T-helper 2 cell treated with Interferon-gamma antibody and Interleukin-4, amounts not matched to agents 5 μg/mL and 100 μg/mL, for 36 hours (primary cell): ENCODE measurements around the gene HOXA5.

Source experiments
- DNase-seq: peaks from one replicate; pipeline ENCODE4 v3.0.0; 2021; ENCODE audit warnings: low spot score
- H3K27ac Mint-ChIP-seq: one replicate; pipeline ENCODE4 v1.8.0; 2021; ENCODE audit warnings: mild to moderate bottlenecking, mixed read lengths
- H3K27me3 Mint-ChIP-seq: one replicate; pipeline ENCODE4 v1.8.0; 2021; ENCODE audit warnings: low read depth, mixed read lengths
- H3K36me3 Mint-ChIP-seq: one replicate; pipeline ENCODE4 v1.8.0; 2021; ENCODE audit warnings: low read depth, mixed read lengths
- H3K4me1 Mint-ChIP-seq: one replicate; pipeline ENCODE4 v1.8.0; 2021; ENCODE audit warnings: low read depth, mixed read lengths
- H3K4me3 Mint-ChIP-seq: one replicate; pipeline ENCODE4 v1.8.0; 2022; ENCODE audit warnings: mild to moderate bottlenecking, moderate library complexity, mixed read lengths
- H3K9me3 Mint-ChIP-seq: one replicate; pipeline ENCODE4 v1.8.0; 2021; ENCODE audit warnings: mixed read lengths

The HOXA5 gene

GRCh38 chr7:27153526-27153925, 10.0 kb upstream of the HOXA5 start:
- H3K4me3 Mint-ChIP-seq: no peak overlapping the region
- H3K27ac Mint-ChIP-seq: no peak overlapping the region
- peaks cover 3% of the 10 kb centered on the region for H3K36me3 Mint-ChIP-seq
- peaks cover 23% of the 10 kb centered on the region for H3K4me1 Mint-ChIP-seq
- H3K9me3 Mint-ChIP-seq: no peaks in the 10 kb centered on the region
- peaks cover 92% of the 10 kb centered on the region for H3K27me3 Mint-ChIP-seq
- DNase-seq: no peak

- Mint-ChIP-seq H3K36me3 (peaks cover 3% of the 10 kb centered on the region), H3K4me1 (peaks cover 22% of the 10 kb centered on the region), H3K27me3 (peaks cover 92% of the 10 kb centered on the region), H3K4me3 (no peak overlapping the region), H3K9me3 (no peaks in the 10 kb centered on the region), H3K27ac (peak overlapping the region; percentile 8)
- no peak for DNase-seq
These were observed 9.4 kb upstream of the HOXA5 start for GRCh38 chr7:27152816-27153442.

GRCh38 chr7:27151931-27152815, 8.7 kb upstream of the HOXA5 start, which contains the start of gene HOXA3:
Gene HOXA3 (minus strand): TSS chr7:27152583. CDS start chr7:27110640, 41,943 bp downstream.
- Mint-ChIP-seq H3K4me1 (peaks cover 19% of the 10 kb centered on the region), H3K9me3 (no peaks in the 10 kb centered on the region), H3K27me3 (peaks cover 91% of the 10 kb centered on the region), H3K36me3 (peaks cover 3% of the 10 kb centered on the region), H3K27ac (peak within 1 kb of the TSS; percentile 68), H3K4me3 (peak within 1 kb of the TSS; percentile 71)
- no peak for DNase-seq

GRCh38 chr7:27151341-27151930, 8.0 kb upstream of the HOXA5 start:
- peaks cover 19% of the 10 kb centered on the region for H3K4me1 Mint-ChIP-seq
- no peak for DNase-seq
- H3K36me3 Mint-ChIP-seq: peaks cover 3% of the 10 kb centered on the region
- H3K27me3 Mint-ChIP-seq: peaks cover 93% of the 10 kb centered on the region
- no peaks in the 10 kb centered on the region for H3K9me3 Mint-ChIP-seq
- H3K27ac Mint-ChIP-seq: peak overlapping the region; percentile 68
- H3K4me3 Mint-ChIP-seq: peak overlapping the region; percentile 71

- H3K27ac Mint-ChIP-seq: no peak overlapping the region
- peak; percentile 51 for DNase-seq
- H3K4me3 Mint-ChIP-seq: peak overlapping the region; percentile 71
- peaks cover 94% of the 10 kb centered on the region for H3K27me3 Mint-ChIP-seq
- no peaks in the 10 kb centered on the region for H3K9me3 Mint-ChIP-seq
- peaks cover 3% of the 10 kb centered on the region for H3K36me3 Mint-ChIP-seq
- H3K4me1 Mint-ChIP-seq: peaks cover 19% of the 10 kb centered on the region
These were observed 7.3 kb upstream of the HOXA5 start for GRCh38 chr7:27150568-27151340.

- Mint-ChIP-seq H3K36me3 (peaks cover 3% of the 10 kb centered on the region), H3K4me1 (peaks cover 16% of the 10 kb centered on the region), H3K27ac (no peak overlapping the region), H3K9me3 (no peaks in the 10 kb centered on the region), H3K4me3 (peak overlapping the region; percentile 71), H3K27me3 (peaks cover 86% of the 10 kb centered on the region)
- DNase-seq: no peak
These were observed 6.5 kb upstream of the HOXA5 start for GRCh38 chr7:27149842-27150567.

GRCh38 chr7:27148756-27149641, 5.5 kb upstream of the HOXA5 start:
- Mint-ChIP-seq H3K27me3 (peaks cover 76% of the 10 kb centered on the region), H3K27ac (no peak overlapping the region), H3K4me3 (no peak overlapping the region), H3K36me3 (peaks cover 3% of the 10 kb centered on the region), H3K4me1 (peaks cover 10% of the 10 kb centered on the region), H3K9me3 (no peaks in the 10 kb centered on the region)
- no peak for DNase-seq

- peaks cover 68% of the 10 kb centered on the region for H3K27me3 Mint-ChIP-seq
- H3K4me1 Mint-ChIP-seq: peaks cover 10% of the 10 kb centered on the region
- H3K9me3 Mint-ChIP-seq: no peaks in the 10 kb centered on the region
- no peak overlapping the region for H3K4me3 Mint-ChIP-seq
- H3K27ac Mint-ChIP-seq: no peak overlapping the region
- H3K36me3 Mint-ChIP-seq: peaks cover 3% of the 10 kb centered on the region
- no peak for DNase-seq
These were observed 4.7 kb upstream of the HOXA5 start for GRCh38 chr7:27148031-27148755.

- no peak for DNase-seq
- no peak within 1 kb of the TSS for H3K27ac Mint-ChIP-seq
- no peak within 1 kb of the TSS for H3K4me3 Mint-ChIP-seq
- H3K27me3 Mint-ChIP-seq: peaks cover 63% of the 10 kb centered on the region
- no peaks in the 10 kb centered on the region for H3K9me3 Mint-ChIP-seq
- peaks cover 10% of the 10 kb centered on the region for H3K4me1 Mint-ChIP-seq
- H3K36me3 Mint-ChIP-seq: peaks cover 3% of the 10 kb centered on the region
These were observed 3.9 kb upstream of the HOXA5 start, which contains the start of gene HOXA6 for GRCh38 chr7:27147199-27148030. Gene HOXA6 (minus strand): TSS chr7:27147774. CDS start chr7:27147749, 25 bp downstream.

GRCh38 chr7:27146491-27147198, 3.2 kb upstream of the HOXA5 start:
- no peak overlapping the region for H3K4me3 Mint-ChIP-seq
- H3K27ac Mint-ChIP-seq: no peak overlapping the region
- peaks cover 55% of the 10 kb centered on the region for H3K27me3 Mint-ChIP-seq
- H3K36me3 Mint-ChIP-seq: peaks cover 3% of the 10 kb centered on the region
- H3K9me3 Mint-ChIP-seq: no peaks in the 10 kb centered on the region
- no peak for DNase-seq
- peaks cover 8% of the 10 kb centered on the region for H3K4me1 Mint-ChIP-seq

GRCh38 chr7:27145914-27146412, 2.5 kb upstream of the HOXA5 start:
- Mint-ChIP-seq H3K4me1 (peaks cover 1% of the 10 kb centered on the region), H3K36me3 (no peaks in the 10 kb centered on the region), H3K27ac (no peak overlapping the region), H3K27me3 (peaks cover 48% of the 10 kb centered on the region), H3K4me3 (no peak overlapping the region), H3K9me3 (no peaks in the 10 kb centered on the region)
- no peak for DNase-seq
